Osteocyte (in vitro differentiated cells): Measurements from ENCODE around the gene CDH4. TPM values are rescaled to one million over a fixed set of nuclear protein-coding genes. Genes with fewer than 3 reads are reported as not detected.

Source experiments
- microRNA-seq: library from miRNA; unstranded; fragments of <30 nt; microRNA quantifications from one replicate; pipeline ENCODE4 v1.1.0, GENCODE V29; 2020; ENCODE audit not compliant: unreplicated experiment
- total RNA-seq: library from RNA; stranded (reverse); gene quantifications from 2 replicates; pipeline ENCODE4 v1.2.1, GENCODE V29; 2021

Gene CDH4
- total RNA-seq, 1 donor from 2014 or later = 1.3 TPM

Small RNAs within 50 kb of the gene (microRNA-seq; reads per million reads assigned to microRNA genes)
- gene MIR1257 = not detected
